HG03469 (cell line): ENCODE data around the gene TNFRSF13B.
"Not testable (repeated sequence)": the region's sequence is repeated elsewhere in the genome, so short reads cannot be mapped to it uniquely, and the experiment has no call there.

Experiments used
- ATAC-seq: cut with Tn5 transposase; IDR thresholded peaks from one replicate; pipeline ENCODE4 v1.9.1; 2021; ENCODE audit warnings: mild to moderate bottlenecking, moderate library complexity, moderate number of reproducible peaks; ENCODE audit not compliant: unreplicated experiment

TNFRSF13B gene

GRCh38 chr17:16961792-16962191 lies 10.1 kb downstream of the TNFRSF13B start:
- no peak for ATAC-seq

GRCh38 chr17:16961022-16961421 lies 10.9 kb downstream of the TNFRSF13B start:
- not testable (repeated sequence) for ATAC-seq

- not testable (repeated sequence) for ATAC-seq
Observed at GRCh38 chr17:16955011-16955410, 16.9 kb downstream of the TNFRSF13B start.

GRCh38 chr17:16954521-16954920 lies 17.4 kb downstream of the TNFRSF13B start:
- ATAC-seq: no peak

- ATAC-seq: no peak
Observed at GRCh38 chr17:16953841-16954240, 18.1 kb downstream of the TNFRSF13B start.

GRCh38 chr17:16953347-16953746 lies 18.6 kb downstream of the TNFRSF13B start:
- no peak for ATAC-seq

GRCh38 chr17:16952401-16952800 lies 19.5 kb downstream of the TNFRSF13B start:
- no peak for ATAC-seq

- no peak for ATAC-seq
Observed at GRCh38 chr17:16950488-16950887, 21.4 kb downstream of the TNFRSF13B start.

GRCh38 chr17:16948587-16949376 lies 23.1 kb downstream of the TNFRSF13B start:
- ATAC-seq: no peak

- no peak for ATAC-seq
Observed at GRCh38 chr17:16947470-16947869, 24.4 kb downstream of the TNFRSF13B start.

- ATAC-seq: no peak
Observed at GRCh38 chr17:16945663-16946218, 26.2 kb downstream of the TNFRSF13B start.

- no peak for ATAC-seq
Observed at GRCh38 chr17:16945136-16945482, 26.8 kb downstream of the TNFRSF13B start.

GRCh38 chr17:16944334-16945135 lies 27.4 kb downstream of the TNFRSF13B start:
- ATAC-seq: no peak

- ATAC-seq: no peak
Observed at GRCh38 chr17:16943541-16944333, 28.2 kb downstream of the TNFRSF13B start.

GRCh38 chr17:16943032-16943352 lies 28.9 kb downstream of the TNFRSF13B start:
- no peak for ATAC-seq

GRCh38 chr17:16942141-16943031 lies 29.5 kb downstream of the TNFRSF13B start:
- ATAC-seq: no peak

- no peak for ATAC-seq
Observed at GRCh38 chr17:16941072-16942036, 30.6 kb downstream of the TNFRSF13B start.

GRCh38 chr17:16940116-16940881 lies 31.6 kb downstream of the TNFRSF13B start:
- no peak for ATAC-seq
